Amniotic epithelial cell (primary cell): ENCODE data around the gene ESRP2.

Experiments
- DNase-seq: peaks from one replicate; pipeline ENCODE4 v3.0.0-alpha.2; 2010; ENCODE audit warnings: low read depth

The ESRP2 gene

GRCh38 chr16:68263559-68264127, 27.7 kb upstream of the ESRP2 start:
- no peak for DNase-seq

- DNase-seq = no peak
Observed at GRCh38 chr16:68259007-68259825, 23.3 kb upstream of the ESRP2 start.

GRCh38 chr16:68257906-68258800, 22.2 kb upstream of the ESRP2 start:
- DNase-seq = peak; percentile 89

- DNase-seq = peak; percentile 35
Observed at GRCh38 chr16:68257251-68257905, 21.5 kb upstream of the ESRP2 start.

- DNase-seq = no peak
Observed at GRCh38 chr16:68255712-68256111, 19.8 kb upstream of the ESRP2 start.

GRCh38 chr16:68253721-68254120, 17.8 kb upstream of the ESRP2 start:
- DNase-seq = no peak

- DNase-seq = no peak
Observed at GRCh38 chr16:68252383-68252782, 16.5 kb upstream of the ESRP2 start.

GRCh38 chr16:68251832-68252231, 15.9 kb upstream of the ESRP2 start:
- no peak for DNase-seq

GRCh38 chr16:68250951-68251350, 15.0 kb upstream of the ESRP2 start:
- DNase-seq = no peak

GRCh38 chr16:68249371-68249770, 13.4 kb upstream of the ESRP2 start:
- no peak for DNase-seq

GRCh38 chr16:68247932-68248331, 12.0 kb upstream of the ESRP2 start:
- DNase-seq = no peak

- no peak for DNase-seq
Observed at GRCh38 chr16:68247400-68247799, 11.5 kb upstream of the ESRP2 start.

- peak; percentile 47 for DNase-seq
Observed at GRCh38 chr16:68246666-68247065, 10.7 kb upstream of the ESRP2 start.

GRCh38 chr16:68246121-68246520, 10.2 kb upstream of the ESRP2 start:
- no peak for DNase-seq

- peak; percentile 94 for DNase-seq
Observed at GRCh38 chr16:68244903-68245853, 9.3 kb upstream of the ESRP2 start, which contains the start of gene PLA2G15. Gene PLA2G15 (plus strand): TSS chr16:68245373. CDS start chr16:68245427, 54 bp downstream.

GRCh38 chr16:68244481-68244902, 8.6 kb upstream of the ESRP2 start:
- no peak for DNase-seq

GRCh38 chr16:68242926-68243858, 7.3 kb upstream of the ESRP2 start:
- DNase-seq = no peak

- no peak for DNase-seq
Observed at GRCh38 chr16:68242085-68242484, 6.2 kb upstream of the ESRP2 start.

- DNase-seq = no peak
Observed at GRCh38 chr16:68238029-68238345, 2.1 kb upstream of the ESRP2 start.
